ENCODE data around the gene CXCL8. TPM values are rescaled to one million over a fixed set of nuclear protein-coding genes. Genes with fewer than 3 reads are reported as not detected.

The CXCL8 gene
- total RNA-seq, 4 donors from 2014 or later: 25.6 TPM; not detected in 3

GRCh38 chr4:73705056-73705432, 35.3 kb upstream of the CXCL8 start:
- H3K4me1 ChIP-seq: no peaks in the 10 kb centered on the region
- H3K36me3 ChIP-seq: no peaks in the 10 kb centered on the region
- peak overlapping the region in 3 of 4 donors; percentile 11 to 42 (median 26) for H3K27ac ChIP-seq
- no peak for TF ChIP-seq POLR2A (IDR thresholded peaks at IDR 0.05)
- no peak for TF ChIP-seq CTCF (IDR thresholded peaks at IDR 0.05)
- no peak overlapping the region for H3K4me3 ChIP-seq
- DNase-seq: no peak
- no peaks in the 10 kb centered on the region for H3K27me3 ChIP-seq
- H3K9me3 ChIP-seq: no peaks in the 10 kb centered on the region

- Histone ChIP-seq H3K27me3 (no peaks in the 10 kb centered on the region), H3K27ac (no peak overlapping the region), H3K4me3 (no peak overlapping the region), H3K36me3 (no peaks in the 10 kb centered on the region), H3K4me1 (no peaks in the 10 kb centered on the region), H3K9me3 (no peaks in the 10 kb centered on the region)
- DNase-seq: no peak
- TF ChIP-seq CTCF (IDR thresholded peaks at IDR 0.05) (no peak), POLR2A (IDR thresholded peaks at IDR 0.05) (no peak)
Observed at GRCh38 chr4:73705721-73706120, 34.6 kb upstream of the CXCL8 start.

- no peaks in the 10 kb centered on the region for H3K4me1 ChIP-seq
- no peak for DNase-seq
- H3K9me3 ChIP-seq: no peaks in the 10 kb centered on the region
- H3K27me3 ChIP-seq: no peaks in the 10 kb centered on the region
- H3K36me3 ChIP-seq: no peaks in the 10 kb centered on the region
- no peak overlapping the region for H3K27ac ChIP-seq
- TF ChIP-seq CTCF (IDR thresholded peaks at IDR 0.05) (no peak), POLR2A (IDR thresholded peaks at IDR 0.05) (no peak)
- H3K4me3 ChIP-seq: no peak overlapping the region
Observed at GRCh38 chr4:73706811-73707210, 33.6 kb upstream of the CXCL8 start.

GRCh38 chr4:73707269-73707875, 33.0 kb upstream of the CXCL8 start:
- Histone ChIP-seq H3K4me3 (no peak overlapping the region), H3K27me3 (no peaks in the 10 kb centered on the region), H3K36me3 (no peaks in the 10 kb centered on the region), H3K4me1 (no peaks in the 10 kb centered on the region), H3K27ac (no peak overlapping the region), H3K9me3 (no peaks in the 10 kb centered on the region)
- TF ChIP-seq CTCF (IDR thresholded peaks at IDR 0.05) (no peak), POLR2A (IDR thresholded peaks at IDR 0.05) (no peak)
- DNase-seq: no peak

GRCh38 chr4:73707918-73708577, 32.3 kb upstream of the CXCL8 start:
- H3K36me3 ChIP-seq: no peaks in the 10 kb centered on the region
- H3K4me3 ChIP-seq: no peak overlapping the region

More at GRCh38 chr4:73707918-73708577, 32.3 kb upstream of the CXCL8 start:
- Histone ChIP-seq H3K27me3 (no peaks in the 10 kb centered on the region), H3K27ac (no peak overlapping the region), H3K4me1 (no peaks in the 10 kb centered on the region), H3K9me3 (no peaks in the 10 kb centered on the region)
- DNase-seq: peak in 1 of 3 donors; percentile 52
- TF ChIP-seq CTCF (IDR thresholded peaks at IDR 0.05): no peak
- no peak for TF ChIP-seq POLR2A (IDR thresholded peaks at IDR 0.05)
